HL-60 (cell line): ENCODE data around the gene ADGRG7.

Experiments used
- DNase-seq, 2 experiments: peaks; one replicate each; pipeline ENCODE4 v3.0.0-alpha.2; 2010 to 2020; ENCODE audit warnings: low read depth in 1 of 2, low spot score in 1 of 2
- H3K27ac ChIP-seq: fragments of 250-450 bp; sonication (Bioruptor Pico); replicated peaks from 2 replicates; pipeline ENCODE4 v1.5.1; 2020; ENCODE audit warnings: mild to moderate bottlenecking, moderate library complexity
- H3K27me3 ChIP-seq: fragments of 250-450 bp; sonication (Bioruptor Pico); 2 replicates; pipeline ENCODE4 v1.5.1; 2021; ENCODE audit warnings: mild to moderate bottlenecking, moderate library complexity; ENCODE audit not compliant: insufficient read depth, poor library complexity, severe bottlenecking
- H3K4me3 ChIP-seq: replicated peaks from 2 replicates; pipeline ENCODE4 v1.5.1; 2011; ENCODE audit warnings: mild to moderate bottlenecking, control low read depth, low read length; ENCODE audit not compliant: insufficient read depth
- CTCF ChIP-seq: IDR thresholded peaks from one replicate; pipeline ENCODE4 v1.5.1; 2011; ENCODE audit warnings: low read length, control low read depth, inconsistent platforms; ENCODE audit not compliant: insufficient read depth
- GABPA ChIP-seq: IDR thresholded peaks from 2 replicates; pipeline ENCODE4 v1.6.1; 2012; ENCODE audit warnings: low read depth
- POLR2AphosphoS5 ChIP-seq: IDR thresholded peaks from 2 replicates; pipeline ENCODE4 v1.6.1; 2012; ENCODE audit warnings: low read depth
- REST ChIP-seq: IDR thresholded peaks from 2 replicates; pipeline ENCODE4 v1.6.1; 2012; ENCODE audit warnings: low read depth; ENCODE audit not compliant: insufficient replicate concordance
- SPI1 ChIP-seq: IDR thresholded peaks from 2 replicates; pipeline ENCODE4 v1.6.1; 2012; ENCODE audit warnings: low read depth, mild to moderate bottlenecking, borderline replicate concordance

Gene ADGRG7

GRCh38 chr3:100629421-100630127 is 20.2 kb downstream of the ADGRG7 start:
- TF ChIP-seq REST (no peak), POLR2AphosphoS5 (no peak), CTCF (no peak), SPI1 (no peak), GABPA (no peak)
- Histone ChIP-seq H3K27me3 (peaks cover 5% of the 10 kb centered on the region), H3K4me3 (no peak overlapping the region), H3K27ac (no peak overlapping the region)
- DNase-seq, result no peak

- Histone ChIP-seq H3K27me3 (peaks cover 5% of the 10 kb centered on the region), H3K27ac (no peak overlapping the region), H3K4me3 (no peak overlapping the region)
- TF ChIP-seq REST (no peak), POLR2AphosphoS5 (no peak), GABPA (no peak), SPI1 (no peak), CTCF (no peak)
- DNase-seq, result no peak
Measured at GRCh38 chr3:100630664-100631063, 21.3 kb downstream of the ADGRG7 start.

- TF ChIP-seq REST, result no peak
- TF ChIP-seq GABPA, result no peak
- no peak for TF ChIP-seq SPI1
- TF ChIP-seq CTCF, result no peak
- TF ChIP-seq POLR2AphosphoS5, result no peak
- no peak overlapping the region for H3K4me3 ChIP-seq
- H3K27me3 ChIP-seq, result peaks cover 5% of the 10 kb centered on the region
- H3K27ac ChIP-seq, result no peak overlapping the region
- DNase-seq, result no peak
Measured at GRCh38 chr3:100631236-100631635, 21.8 kb downstream of the ADGRG7 start.
